ENCODE results near the gene SERPIND1.

DNA sequence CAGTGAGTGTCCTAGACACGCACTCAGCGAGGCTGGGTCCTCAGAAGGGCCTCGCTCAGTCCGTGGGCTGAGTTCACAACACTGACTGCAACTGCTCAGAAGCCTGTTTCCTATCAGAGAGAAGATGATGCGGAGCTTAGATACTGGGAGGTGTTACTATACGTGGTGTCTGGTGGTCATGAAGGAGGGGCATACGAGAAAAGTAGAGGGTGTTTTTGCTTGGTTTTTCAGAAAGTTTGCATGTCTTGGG is 9.5 kb upstream of the SERPIND1 start:
- TF ChIP-seq, protein P1, sequence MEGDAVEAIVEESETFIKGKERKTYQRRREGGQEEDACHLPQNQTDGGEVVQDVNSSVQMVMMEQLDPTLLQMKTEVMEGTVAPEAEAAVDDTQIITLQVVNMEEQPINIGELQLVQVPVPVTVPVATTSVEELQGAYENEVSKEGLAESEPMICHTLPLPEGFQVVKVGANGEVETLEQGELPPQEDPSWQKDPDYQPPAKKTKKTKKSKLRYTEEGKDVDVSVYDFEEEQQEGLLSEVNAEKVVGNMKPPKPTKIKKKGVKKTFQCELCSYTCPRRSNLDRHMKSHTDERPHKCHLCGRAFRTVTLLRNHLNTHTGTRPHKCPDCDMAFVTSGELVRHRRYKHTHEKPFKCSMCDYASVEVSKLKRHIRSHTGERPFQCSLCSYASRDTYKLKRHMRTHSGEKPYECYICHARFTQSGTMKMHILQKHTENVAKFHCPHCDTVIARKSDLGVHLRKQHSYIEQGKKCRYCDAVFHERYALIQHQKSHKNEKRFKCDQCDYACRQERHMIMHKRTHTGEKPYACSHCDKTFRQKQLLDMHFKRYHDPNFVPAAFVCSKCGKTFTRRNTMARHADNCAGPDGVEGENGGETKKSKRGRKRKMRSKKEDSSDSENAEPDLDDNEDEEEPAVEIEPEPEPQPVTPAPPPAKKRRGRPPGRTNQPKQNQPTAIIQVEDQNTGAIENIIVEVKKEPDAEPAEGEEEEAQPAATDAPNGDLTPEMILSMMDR (IDR thresholded peaks at IDR 0.05; ENCODE audit: low read depth, low read length): no peak
- TF ChIP-seq POLR2A (IDR thresholded peaks at IDR 0.05; ENCODE audit: extremely low read depth, insufficient read length): no peak

Data from NB4 (cell line).